Esophagus (tissue), 2 donors: ENCODE data around the gene IFFO2. TPM values are rescaled to one million over a fixed set of nuclear protein-coding genes. Genes with fewer than 3 reads are reported as not detected.

Experiments
- H3K27ac ChIP-seq, 2 donors: one replicate each; pipeline ENCODE4 v1.5.1; 2013; ENCODE audit warnings: low read depth in 2 of 2, mild to moderate bottlenecking in 2 of 2, inconsistent platforms in 1 of 2, low read length in 1 of 2, moderate library complexity in 1 of 2
- H3K27me3 ChIP-seq, 2 donors: one replicate each; pipeline ENCODE4 v1.6.1; 2013; ENCODE audit warnings: low read length in 2 of 2, control low read depth in 1 of 2, mild to moderate bottlenecking in 1 of 2; ENCODE audit not compliant: insufficient read depth in 2 of 2, control insufficient read depth in 1 of 2
- H3K36me3 ChIP-seq, 2 donors: one replicate each; pipeline ENCODE4 v1.6.1; 2013; ENCODE audit warnings: low read length in 1 of 2; ENCODE audit not compliant: control insufficient read depth in 2 of 2, insufficient read depth in 2 of 2
- H3K4me1 ChIP-seq, 2 donors: one replicate each; pipeline ENCODE4 v1.6.1; 2013; ENCODE audit warnings: low read length in 1 of 2; ENCODE audit not compliant: control insufficient read depth in 2 of 2, insufficient read depth in 2 of 2
- H3K4me3 ChIP-seq, 2 donors: one replicate each; pipeline ENCODE4 v1.5.1; 2013; ENCODE audit warnings: low read length in 2 of 2, mild to moderate bottlenecking in 2 of 2, low read depth in 1 of 2, moderate library complexity in 1 of 2
- H3K9me3 ChIP-seq, 2 donors: one replicate each; pipeline ENCODE4 v1.6.1; 2013; ENCODE audit warnings: mild to moderate bottlenecking in 2 of 2, low read depth in 1 of 2, low read length in 1 of 2, moderate library complexity in 1 of 2; ENCODE audit not compliant: control insufficient read depth in 2 of 2, insufficient read depth in 1 of 2
- WGBS, 2 donors: extraction: QIAGEN DNeasy Blood & Tissue Kit; methylation state at CpG; one replicate each; pipeline ENCODE4 v1.1.7; 2013; 5-methylcytosine and 5-hydroxymethylcytosine counted together
- polyA plus RNA-seq, 2 donors: library from polyadenylated mRNA; stranded (reverse); fragments of 200-250 nt; gene quantifications; one replicate each; pipeline ENCODE4 v1.2.3, GENCODE V29; 2013
- donor health status: healthy with polysubstance abuse.
- donor health status: Bipolar disorder and iron deficiency.

Gene IFFO2
- polyA plus RNA-seq, 2 donors: 28.7 to 51.9 TPM

DNA sequence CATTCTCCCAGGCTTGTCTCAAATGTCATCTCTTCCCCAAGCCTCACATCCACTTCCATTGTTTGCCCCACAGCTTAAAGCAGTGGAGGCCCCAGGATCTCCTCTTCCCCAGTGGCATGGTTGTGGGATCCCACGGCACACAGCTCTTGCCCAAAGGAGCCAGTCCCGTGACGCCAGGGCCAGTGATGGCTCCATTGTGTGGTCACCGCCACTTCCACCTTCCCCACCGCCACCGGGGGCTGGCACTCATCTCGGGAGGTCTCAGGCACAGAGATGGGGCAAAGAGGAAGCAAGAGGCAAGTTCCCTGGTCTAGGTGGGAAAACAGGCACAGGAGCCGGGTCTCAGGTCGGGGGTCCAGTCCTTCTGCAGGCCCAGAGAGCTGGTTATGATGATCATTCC lies 31.2 kb downstream of the IFFO2 start:
- peaks cover 22 to 55% of the 10 kb centered on the region in 2 donors for H3K4me1 ChIP-seq
- peaks cover 0 to 5% of the 10 kb centered on the region in 2 donors for H3K36me3 ChIP-seq
- H3K27ac ChIP-seq: no peak overlapping the region
- no peaks in the 10 kb centered on the region for H3K9me3 ChIP-seq
- no peaks in the 10 kb centered on the region for H3K27me3 ChIP-seq
- WGBS, 2 donors: 95 to 96% methylated on average over 9 of the region's 9 CpGs
- no peak overlapping the region for H3K4me3 ChIP-seq

DNA sequence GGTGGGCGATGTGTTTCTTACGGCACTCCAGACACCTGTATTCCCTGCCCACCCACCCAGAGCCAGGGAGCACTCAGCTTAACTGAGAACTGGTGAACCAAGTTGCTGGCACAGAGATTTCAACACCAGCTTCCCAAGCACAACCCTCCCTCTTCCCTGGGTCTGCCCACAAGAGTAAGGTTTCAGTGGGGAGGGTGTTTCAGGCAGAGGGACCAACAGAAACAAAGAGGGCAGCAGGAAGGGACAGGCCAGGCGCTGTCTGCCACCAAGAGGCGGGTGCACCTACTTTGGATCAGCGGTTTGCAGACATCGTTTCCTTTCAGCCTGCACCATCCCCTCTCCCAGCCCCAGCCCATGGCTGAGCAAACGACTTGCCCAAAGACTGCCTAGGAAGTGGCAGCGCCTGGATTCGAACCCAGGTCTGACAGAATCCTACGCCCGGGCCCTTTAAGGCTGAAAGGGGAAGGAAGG lies 32.2 kb downstream of the IFFO2 start:
- no peak overlapping the region for H3K4me3 ChIP-seq
- H3K4me1 ChIP-seq: peaks cover 22 to 45% of the 10 kb centered on the region in 2 donors
- WGBS, 2 donors: 47 to 60% methylated on average over 11 of the region's 11 CpGs
- H3K27me3 ChIP-seq: no peaks in the 10 kb centered on the region
- H3K27ac ChIP-seq: peak overlapping the region; percentile 72 to 91
- H3K36me3 ChIP-seq: peaks cover 0 to 9% of the 10 kb centered on the region in 2 donors
- peaks cover 0 to 2% of the 10 kb centered on the region in 2 donors for H3K9me3 ChIP-seq

DNA sequence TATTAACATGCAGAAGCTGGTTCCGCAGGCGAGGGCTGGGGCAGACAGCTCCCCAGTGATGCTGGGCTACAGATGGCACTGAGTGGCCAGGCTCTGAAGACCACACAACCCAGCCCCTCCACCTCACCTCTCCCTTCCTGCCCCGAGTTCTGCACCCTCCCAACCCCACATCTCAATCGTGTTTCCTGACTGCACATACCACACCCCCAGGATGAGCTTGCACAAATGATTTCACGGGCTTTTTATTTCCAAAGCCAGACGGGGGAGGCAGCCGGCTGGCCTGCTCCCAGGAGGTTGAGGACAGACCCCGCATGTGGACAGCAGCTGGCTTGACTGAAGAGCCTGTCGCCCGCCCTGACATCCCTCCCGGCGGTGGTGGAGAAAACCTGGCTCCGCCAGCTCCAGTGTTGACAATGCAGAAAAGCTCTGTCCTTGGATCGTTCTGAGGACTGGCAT lies 32.7 kb downstream of the IFFO2 start:
- peaks cover 0 to 2% of the 10 kb centered on the region in 2 donors for H3K9me3 ChIP-seq
- WGBS, 2 donors: 27 to 33% methylated on average over 14 of the region's 14 CpGs
- H3K4me3 ChIP-seq: no peak overlapping the region
- H3K4me1 ChIP-seq: peaks cover 20 to 44% of the 10 kb centered on the region in 2 donors
- peak overlapping the region; percentile 72 to 91 for H3K27ac ChIP-seq
- no peaks in the 10 kb centered on the region for H3K27me3 ChIP-seq
- peaks cover 3 to 11% of the 10 kb centered on the region in 2 donors for H3K36me3 ChIP-seq

DNA sequence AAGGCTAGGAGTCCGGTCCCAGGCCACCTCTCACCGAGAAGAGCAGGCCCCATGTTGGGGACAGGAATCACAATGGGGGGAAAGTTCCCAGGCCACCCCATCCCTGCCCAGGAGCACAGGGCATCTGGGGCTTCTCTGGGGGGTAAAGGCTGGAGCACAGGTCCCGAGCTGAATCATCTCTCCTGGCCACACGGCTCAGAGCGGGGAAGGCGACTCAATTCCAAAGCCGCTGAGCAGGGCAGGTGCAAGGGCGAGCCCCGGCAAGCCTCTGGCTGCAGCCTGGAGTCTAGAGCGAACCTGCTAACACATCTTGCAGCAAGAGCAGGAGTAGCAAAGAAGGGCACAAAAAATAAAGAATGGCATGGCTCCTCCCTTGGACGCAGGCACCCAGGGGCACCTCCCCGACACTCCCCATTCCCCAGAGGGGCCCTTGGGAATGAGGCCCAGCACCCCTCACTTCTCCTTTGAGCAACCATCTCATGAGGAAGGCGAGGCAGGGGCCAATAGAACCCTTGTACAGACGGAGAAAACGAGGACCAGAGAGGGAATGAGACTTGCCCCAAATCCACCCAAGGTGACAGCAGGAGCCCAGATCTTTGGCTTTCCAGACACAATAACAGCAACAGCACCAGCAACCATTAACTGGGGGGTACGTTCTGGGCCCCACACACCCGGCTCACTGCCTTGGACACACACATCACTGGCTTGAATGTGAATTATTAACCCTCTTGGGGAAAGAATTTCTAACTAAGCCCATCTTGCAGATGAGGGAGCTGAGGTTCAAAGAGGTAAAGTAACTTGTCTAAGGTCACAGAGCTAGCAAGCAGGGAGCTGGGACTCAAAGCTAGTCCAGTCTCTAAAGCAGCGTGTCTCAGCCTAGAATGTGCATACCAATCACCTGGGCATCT lies 33.4 kb downstream of the IFFO2 start:
- peaks cover 3 to 12% of the 10 kb centered on the region in 2 donors for H3K36me3 ChIP-seq
- H3K4me3 ChIP-seq: no peak overlapping the region
- peaks cover 0 to 2% of the 10 kb centered on the region in 2 donors for H3K9me3 ChIP-seq
- WGBS, 2 donors: 47 to 54% methylated on average over 18 of the region's 18 CpGs
- H3K27ac ChIP-seq: peak overlapping the region; percentile 72 to 91
- peaks cover 20 to 41% of the 10 kb centered on the region in 2 donors for H3K4me1 ChIP-seq
- no peaks in the 10 kb centered on the region for H3K27me3 ChIP-seq

DNA sequence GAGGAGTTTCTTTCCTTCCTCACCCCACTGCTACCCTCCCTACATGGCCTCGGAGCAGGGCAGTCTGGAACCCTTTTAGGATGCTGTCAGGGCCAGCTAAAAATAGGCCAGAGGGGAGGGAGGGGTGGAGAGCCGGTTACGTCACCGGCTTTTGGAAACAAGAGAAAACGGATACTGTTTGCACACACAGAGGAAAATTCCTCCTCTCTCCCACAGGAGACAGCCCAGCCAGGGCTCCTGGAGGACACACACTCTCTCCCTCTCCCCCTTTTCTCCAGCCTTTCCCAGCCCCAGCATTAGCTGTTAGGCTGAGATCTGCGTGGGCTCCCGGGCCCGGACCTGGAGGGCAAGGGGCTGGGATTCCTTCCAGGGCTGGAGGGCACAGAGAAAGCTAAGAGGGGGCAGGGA lies 34.2 kb downstream of the IFFO2 start:
- Histone ChIP-seq H3K27me3 (no peaks in the 10 kb centered on the region), H3K4me3 (no peak overlapping the region), H3K9me3 (peaks cover 0 to 2% of the 10 kb centered on the region in 2 donors), H3K4me1 (peaks cover 19 to 37% of the 10 kb centered on the region in 2 donors), H3K27ac (peak overlapping the region; percentile 72 to 91), H3K36me3 (peaks cover 3 to 17% of the 10 kb centered on the region in 2 donors)
- 20 to 39% methylated on average over 8 of the region's 8 CpGs for WGBS, 2 donors

DNA sequence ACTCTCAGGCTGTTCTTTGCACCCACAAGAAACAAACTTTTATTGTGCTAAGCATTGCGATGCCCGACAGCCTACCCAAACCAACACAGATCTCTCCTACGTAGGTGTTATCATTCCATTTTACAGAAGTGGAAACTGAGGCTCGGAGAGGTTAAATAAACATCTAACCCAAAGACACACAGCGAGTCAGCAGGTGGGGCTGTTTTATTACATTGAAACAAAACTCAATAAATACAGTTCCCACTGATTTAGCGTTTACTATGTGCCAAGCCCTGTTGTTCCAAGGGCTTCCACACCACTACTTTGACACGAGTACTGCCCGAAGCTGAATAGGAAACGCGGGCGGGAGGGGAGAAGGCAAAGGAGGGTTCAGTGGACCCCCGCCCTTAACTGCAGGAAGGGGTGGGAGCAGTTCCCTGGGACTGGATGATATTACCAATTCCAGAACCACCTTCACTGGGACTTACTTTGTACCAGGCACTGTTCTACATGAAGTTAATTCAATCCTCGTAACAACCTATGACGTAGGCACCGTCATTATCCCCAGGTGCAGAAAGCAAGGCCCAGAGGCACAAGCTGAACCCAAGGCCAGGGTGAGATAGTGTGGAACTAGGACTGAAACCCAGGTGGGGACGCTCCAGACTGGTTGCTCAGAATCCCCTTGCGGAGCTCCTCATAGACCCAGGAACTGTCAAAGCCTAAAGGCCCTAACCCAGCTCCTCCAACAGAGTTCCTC lies 34.8 kb downstream of the IFFO2 start:
- Histone ChIP-seq H3K9me3 (peaks cover 0 to 2% of the 10 kb centered on the region in 2 donors), H3K27ac (peak overlapping the region; percentile 66 to 91), H3K4me1 (peaks cover 17 to 31% of the 10 kb centered on the region in 2 donors), H3K4me3 (no peak overlapping the region), H3K27me3 (no peaks in the 10 kb centered on the region), H3K36me3 (peaks cover 5 to 24% of the 10 kb centered on the region in 2 donors)
- 61 to 62% methylated on average over 17 of the region's 17 CpGs for WGBS, 2 donors

DNA sequence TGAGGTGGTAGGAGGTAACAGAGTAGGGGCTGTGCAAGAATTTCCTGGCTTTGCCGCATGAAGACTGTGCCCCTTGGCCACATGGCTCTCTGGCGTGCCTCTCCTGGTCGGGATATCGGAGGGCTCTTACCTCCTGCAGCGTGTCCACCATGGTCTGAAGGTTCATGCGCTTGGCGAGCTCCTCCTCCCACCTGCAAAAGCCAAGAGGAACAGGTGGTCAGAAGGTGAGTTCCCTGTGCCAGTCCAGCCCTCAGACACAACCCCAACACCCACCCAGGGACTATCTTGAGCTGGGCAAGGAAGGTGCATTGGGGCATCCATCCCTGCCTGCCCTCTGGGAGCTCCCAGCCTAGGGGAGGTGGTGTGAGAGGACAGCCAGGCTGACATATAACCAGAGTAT lies 35.5 kb downstream of the IFFO2 start:
- Histone ChIP-seq H3K9me3 (peaks cover 0 to 2% of the 10 kb centered on the region in 2 donors), H3K27ac (no peak overlapping the region), H3K4me1 (peaks cover 14 to 26% of the 10 kb centered on the region in 2 donors), H3K27me3 (no peaks in the 10 kb centered on the region), H3K36me3 (peaks cover 6 to 29% of the 10 kb centered on the region in 2 donors), H3K4me3 (no peak overlapping the region)
- 92 to 93% methylated on average over 7 of the region's 7 CpGs for WGBS, 2 donors

DNA sequence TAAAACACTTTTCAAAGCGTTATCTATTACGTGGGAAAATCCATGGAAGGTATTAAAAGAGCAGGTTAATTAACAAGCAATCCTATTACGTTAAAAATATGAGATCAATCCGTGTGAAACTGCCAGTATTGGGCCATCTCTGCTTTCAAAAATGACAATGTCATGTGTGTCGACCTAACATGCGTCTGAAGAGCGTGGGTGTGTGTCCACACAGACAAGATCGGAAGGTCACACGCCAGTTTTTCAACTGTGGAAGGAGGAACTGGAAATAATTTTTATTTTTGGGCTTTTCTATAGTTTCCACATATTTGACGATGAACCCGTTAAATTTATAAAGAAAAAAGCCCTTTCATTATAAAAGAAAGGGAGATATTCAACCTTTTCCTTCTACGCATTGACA lies 36.5 kb downstream of the IFFO2 start:
- 89% methylated on average over 12 of the region's 12 CpGs for WGBS, 2 donors
- H3K9me3 ChIP-seq: peaks cover 0 to 2% of the 10 kb centered on the region in 2 donors
- H3K4me3 ChIP-seq: no peak overlapping the region
- H3K4me1 ChIP-seq: peaks cover 12 to 26% of the 10 kb centered on the region in 2 donors
- H3K36me3 ChIP-seq: peaks cover 10 to 34% of the 10 kb centered on the region in 2 donors
- no peaks in the 10 kb centered on the region for H3K27me3 ChIP-seq
- no peak overlapping the region for H3K27ac ChIP-seq

DNA sequence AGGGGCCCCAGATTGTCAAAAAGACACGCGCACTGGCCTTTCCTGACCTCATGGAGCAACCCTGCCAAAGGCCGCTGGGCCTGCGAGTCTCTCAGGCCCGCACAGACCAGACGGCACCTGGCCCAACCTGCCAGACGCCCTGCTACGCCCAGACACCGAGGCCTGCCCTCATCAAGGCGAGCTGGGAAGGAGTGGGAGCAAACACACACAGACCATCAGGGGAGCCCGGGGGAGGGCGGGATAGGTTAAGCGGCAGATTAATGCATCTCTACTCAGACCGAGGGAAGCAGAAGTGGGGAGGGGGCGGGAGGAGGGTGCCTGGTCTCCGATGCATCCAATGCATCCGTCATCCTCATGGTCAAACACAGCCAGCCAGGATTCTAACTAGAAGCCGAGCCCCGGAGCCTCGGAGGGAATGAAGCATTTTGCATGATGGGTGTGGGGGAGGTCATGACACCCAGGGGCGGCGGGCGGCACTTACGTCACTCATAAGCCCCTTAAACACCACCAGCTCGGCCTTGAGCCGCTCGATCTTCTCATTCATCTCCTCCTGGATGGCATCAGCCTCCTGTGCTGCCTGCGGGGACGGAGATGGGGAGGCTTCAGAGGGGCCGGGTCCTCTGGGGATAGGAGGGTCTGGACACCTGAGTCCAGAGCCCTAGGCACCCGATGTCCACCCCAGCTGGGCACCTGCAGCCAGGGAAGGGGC lies 37.1 kb downstream of the IFFO2 start:
- no peak overlapping the region for H3K27ac ChIP-seq
- H3K36me3 ChIP-seq: peaks cover 10 to 34% of the 10 kb centered on the region in 2 donors
- peaks cover 10 to 24% of the 10 kb centered on the region in 2 donors for H3K4me1 ChIP-seq
- H3K27me3 ChIP-seq: no peaks in the 10 kb centered on the region
- peaks cover 0 to 2% of the 10 kb centered on the region in 2 donors for H3K9me3 ChIP-seq
- no peak overlapping the region for H3K4me3 ChIP-seq
- 88% methylated on average over 29 to 31 of the region's 31 CpGs for WGBS, 2 donors
